Stimulated activated CD8-positive, alpha-beta memory T cell treated with anti-CD3 and anti-CD28 coated beads, Interleukin-4, amount 100 ng/mL, for 24 hours (primary cell): ENCODE measurements around the gene C19orf85.
"Not testable (repeated sequence)": the region's sequence is repeated elsewhere in the genome, so short reads cannot be mapped to it uniquely, and the experiment has no call there.

Experiments
- DNase-seq: peaks from one replicate; pipeline ENCODE4 v3.0.0-alpha.2; 2020; ENCODE audit warnings: low read depth

C19orf85 gene

DNA sequence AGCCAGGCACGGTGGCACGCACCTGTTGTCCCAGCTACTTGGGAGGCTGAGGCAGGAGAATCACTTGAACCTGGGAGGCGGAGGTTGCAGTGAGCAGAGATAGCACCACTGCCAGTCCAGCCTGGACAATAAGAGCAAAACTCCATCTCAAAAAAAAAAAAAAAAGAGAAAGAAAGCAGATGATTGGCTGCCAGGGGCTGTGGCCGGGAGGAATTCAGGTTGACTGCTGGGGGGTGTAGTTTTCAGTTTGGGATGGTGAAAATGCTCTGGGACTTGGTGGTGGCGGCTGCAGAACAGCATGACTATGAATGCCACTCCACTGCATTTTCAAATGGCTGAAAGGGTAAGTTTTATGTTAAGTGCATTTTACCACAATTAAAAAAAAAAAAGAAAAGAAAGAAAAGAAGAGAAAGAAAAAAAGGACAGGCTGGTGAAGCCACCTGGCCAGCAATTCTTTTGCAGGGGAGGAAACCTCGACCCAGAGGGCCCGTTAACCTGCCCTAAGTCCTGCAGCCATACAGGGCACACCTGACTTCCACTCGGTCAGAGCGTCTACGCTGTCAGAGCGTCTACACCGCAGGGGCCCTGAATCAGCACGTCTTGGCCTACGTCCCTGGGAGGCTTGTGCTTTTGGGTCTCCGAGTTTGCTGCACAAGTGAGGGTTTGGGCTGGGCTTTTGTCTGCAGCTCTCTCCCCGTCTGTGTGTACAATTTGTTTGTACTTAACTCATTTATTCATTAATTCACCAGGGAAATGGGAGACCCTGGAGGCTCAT is 6.7 kb downstream of the C19orf85 start:
- DNase-seq: no peak

DNA sequence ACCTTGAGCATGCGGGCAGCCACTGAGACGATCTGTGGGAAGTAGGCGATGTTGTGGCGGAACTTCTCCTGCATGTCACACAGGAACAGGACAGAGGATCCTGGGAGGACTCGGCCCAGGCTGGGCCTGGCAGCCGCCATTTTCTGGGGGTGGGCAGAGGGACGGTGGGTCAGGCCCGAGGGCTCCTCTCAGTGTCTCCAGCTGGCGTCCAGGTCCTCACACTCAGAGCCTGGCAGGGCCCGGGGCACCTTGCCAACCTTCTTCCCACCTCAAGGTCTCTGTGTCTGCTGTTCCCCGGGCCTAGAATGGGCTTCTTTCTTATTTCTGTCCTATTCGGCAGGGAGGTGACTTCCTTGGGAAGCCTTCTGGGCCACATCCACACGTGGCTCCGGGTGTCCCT is 8.2 kb downstream of the C19orf85 start:
- no peak for DNase-seq

DNA sequence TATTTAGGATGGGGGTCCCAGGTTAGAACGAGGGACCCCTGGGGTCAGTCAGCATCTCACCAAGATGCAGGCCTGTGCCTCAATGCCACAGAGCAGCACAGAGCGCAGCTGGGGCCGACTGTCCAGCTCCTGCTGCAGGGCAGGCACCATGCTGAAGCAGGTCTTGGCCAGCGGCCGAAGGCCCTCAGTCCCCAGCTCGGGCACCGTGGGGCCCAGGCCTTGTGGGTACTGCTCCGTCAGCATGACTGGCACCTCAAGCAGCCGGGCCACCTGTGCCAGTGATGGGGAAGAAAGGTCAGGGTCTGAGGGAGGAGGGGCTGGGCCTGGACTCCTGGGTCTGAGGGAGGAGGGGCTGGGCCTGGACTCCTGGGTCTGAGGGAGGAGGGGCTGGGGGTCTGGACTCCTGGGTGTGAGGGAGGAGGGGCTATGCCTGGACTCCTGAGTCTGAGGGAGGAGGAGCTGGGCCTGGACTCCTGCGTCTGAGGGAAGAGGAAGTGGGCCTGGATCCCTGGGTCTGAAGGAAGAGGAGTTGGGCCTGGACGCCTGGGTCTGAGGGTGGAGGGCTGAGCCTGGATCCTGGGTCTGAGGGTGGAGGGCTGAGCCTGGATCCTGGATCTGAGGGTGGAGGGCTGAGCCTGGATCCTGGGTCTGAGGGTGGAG is 8.8 kb downstream of the C19orf85 start:
- DNase-seq: no peak

DNA sequence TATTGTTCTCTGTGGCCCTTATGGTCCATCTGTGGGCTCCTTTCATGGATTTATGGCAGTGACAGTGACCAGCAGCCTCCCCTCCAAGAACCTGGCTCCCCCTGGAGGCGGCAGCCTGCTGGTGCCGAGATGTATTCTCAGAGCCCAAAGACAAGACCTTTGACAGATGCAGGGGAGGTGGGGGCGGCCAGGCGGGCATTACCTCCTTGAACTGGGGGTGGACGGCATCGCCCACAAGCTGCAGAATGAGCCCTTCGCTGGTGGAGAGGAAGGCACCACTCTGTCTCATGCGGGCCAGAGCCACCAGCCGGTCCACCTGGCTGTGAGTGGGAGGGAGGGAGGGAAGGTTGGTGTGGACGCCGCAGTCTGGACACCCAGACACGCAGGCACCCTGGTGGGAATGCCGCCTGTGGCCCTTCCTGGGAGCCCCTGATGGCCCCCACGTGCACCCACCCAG is 9.7 kb downstream of the C19orf85 start:
- no peak for DNase-seq

DNA sequence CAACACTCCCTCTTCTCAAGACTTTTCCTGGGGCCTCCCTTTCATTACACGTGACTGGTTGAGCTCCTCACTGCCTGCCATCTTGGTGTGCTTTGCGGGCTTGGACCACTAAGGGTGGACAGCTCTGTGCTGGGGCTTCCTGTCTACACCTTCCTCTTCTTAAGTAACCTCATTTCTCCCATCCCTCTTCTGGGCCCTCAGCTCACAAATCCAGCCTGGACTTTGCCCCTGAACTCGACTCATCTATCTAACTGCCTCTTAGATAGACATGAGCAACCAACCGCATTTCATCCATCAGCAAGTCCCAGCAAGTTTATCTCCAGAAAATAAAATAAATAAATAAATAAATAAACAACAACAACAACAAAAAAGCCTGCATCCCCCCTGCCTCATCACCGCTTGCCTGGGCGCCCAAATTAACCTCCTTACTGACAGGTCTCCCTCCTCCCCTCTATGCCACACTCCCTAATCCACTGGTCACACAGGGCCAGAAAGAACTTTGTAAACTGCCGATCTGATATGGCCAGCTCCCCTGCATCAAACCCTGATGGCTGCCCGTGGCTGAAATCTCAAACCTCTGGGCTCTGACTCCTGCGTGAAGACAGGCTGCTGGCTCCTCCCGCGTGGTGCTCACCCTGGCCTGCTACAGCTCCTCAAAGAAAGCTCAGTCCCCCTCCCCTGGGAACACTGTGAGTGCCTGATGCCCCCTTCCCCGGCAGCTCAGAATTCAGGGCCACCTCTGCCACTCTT is 10.9 kb downstream of the C19orf85 start:
- DNase-seq: no peak

DNA sequence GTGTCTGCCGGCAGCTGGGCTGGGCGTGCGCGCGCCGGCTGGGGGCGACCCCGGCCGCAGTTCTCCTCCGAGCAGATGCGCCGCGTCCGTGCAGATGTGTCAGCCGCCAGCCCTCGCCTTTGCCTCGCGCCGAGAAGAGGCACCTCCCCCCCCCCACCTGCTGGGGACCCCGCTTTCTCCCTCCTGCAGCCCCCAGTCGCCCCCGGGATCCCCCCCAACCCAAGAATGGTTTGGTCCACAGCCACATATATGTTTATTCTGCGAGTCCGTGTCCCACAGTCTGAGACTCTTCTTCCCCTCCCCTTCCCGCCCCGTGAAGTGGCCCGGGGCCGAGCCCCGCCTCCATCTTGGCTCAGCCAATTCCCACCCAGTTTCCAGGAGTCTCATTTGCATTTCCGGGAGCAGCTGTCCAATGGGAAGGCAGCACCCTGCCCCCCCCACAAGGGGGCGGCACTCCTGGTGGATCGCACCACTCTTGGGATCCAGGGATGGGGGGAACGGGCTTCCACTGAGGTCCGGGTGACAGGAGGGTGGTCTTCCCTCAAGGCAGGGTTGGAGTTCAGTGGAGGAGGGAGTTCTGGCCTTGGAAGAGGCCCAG is 11.7 kb downstream of the C19orf85 start:
- peak; percentile 24 for DNase-seq

DNA sequence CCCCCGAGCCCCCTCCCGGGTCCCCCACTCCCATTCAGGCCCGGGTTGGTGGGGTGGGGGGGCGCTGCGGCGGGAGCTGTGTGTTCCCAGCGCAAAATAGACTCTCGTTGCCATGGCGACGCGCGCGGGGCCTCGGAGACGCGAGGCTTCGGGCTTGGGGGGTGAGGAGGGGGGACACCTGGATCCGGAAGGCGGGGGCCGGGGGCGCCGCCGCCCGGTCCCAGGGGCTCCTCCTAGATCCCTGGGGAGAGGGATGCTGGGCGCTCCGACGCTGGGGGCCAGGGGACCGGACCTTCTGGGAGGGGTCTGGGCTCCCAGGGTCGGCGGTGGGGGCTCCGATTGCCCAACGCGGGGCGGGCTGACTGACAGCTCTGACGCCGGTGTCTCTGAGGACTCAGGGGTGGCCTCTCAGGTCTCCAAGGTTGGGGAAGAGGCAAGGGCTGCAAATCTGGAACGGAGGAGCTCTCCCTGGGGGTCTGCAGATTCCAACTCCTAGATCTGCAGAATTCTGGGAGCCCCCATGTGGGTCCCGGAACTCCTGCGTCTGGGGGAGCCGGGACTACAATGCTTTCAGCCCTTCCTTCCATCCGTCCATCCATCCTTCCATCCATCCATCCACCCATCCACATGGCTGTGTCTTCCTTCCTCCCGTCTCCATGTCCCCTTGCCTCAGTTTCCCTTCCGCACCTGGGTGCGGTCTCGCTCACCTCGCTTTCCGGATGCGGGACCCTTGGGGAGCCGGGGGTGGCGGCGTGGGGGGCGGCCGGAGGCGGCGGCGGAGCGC is 12.4 kb downstream of the C19orf85 start:
- DNase-seq: no peak

DNA sequence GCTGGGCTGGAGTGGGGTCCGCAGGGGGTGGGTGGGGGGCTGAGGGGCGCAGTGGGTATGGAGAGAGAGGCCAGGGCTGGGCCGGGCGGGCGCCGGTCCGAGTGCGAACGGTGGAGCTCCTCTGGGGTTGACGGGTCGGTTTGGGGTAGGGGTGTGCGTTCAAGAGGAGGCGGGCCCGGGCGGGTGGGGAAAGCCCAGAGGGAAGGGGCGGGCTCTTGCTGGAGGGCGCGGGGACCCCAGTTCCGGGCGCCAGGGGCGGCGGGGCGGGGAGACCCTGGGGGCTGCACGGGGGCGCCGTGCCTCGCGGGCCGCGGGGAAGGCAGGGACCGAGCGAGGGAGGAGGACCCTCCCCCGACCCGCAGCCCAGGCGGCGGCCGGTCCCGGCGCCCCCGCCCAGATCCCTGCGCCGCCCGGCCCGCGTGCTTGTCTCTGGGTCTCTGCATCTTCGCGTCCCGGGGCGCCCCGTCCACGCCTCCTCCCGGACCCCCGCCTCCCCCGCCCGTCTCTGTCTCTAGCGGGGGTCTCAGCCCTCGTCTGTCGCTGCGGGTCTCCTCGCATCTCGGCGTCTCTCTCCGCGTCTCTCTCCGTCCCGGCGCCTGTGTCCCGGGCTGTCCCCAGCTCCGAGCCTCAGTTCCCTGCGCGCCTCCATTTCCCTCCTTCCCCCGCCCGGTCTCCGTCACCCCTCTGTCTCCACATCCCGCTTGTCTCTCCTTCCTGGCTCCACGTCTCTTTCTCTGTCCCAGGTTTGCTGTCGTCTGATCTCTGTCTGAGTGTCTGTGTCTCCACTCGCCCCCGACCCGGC is 13.2 kb downstream of the C19orf85 start:
- no peak for DNase-seq

DNA sequence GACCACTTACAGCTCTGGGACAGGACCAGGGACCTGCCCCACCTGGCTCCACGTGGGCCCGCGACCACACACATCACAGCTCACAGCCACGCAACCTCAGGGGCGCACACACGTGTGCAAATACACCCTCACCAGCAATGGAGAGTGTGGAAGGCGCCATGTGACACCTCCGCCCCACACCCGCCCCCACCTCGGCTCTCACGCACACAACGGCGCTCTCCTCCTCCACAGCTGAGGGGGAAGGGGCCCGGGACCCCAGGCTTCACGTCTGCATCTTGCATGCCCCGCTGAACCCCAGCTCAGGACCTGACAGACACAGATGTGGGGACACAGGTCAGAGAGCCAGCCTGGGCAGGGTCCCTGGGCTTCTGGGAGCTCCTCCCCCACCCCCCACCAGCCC is 15.1 kb downstream of the C19orf85 start:
- DNase-seq: no peak

DNA sequence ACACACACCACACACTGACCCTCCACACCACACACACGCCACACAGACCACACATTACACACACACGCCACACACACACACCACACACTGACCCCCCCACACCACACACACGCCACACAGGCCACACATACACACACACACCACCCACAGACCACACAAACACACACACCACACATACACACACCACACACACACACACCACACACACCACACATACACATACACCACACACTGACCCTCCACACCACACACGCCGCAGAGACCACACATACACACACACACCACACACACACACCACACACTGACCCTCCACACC is 16.4 kb downstream of the C19orf85 start:
- DNase-seq: not testable (repeated sequence)

DNA sequence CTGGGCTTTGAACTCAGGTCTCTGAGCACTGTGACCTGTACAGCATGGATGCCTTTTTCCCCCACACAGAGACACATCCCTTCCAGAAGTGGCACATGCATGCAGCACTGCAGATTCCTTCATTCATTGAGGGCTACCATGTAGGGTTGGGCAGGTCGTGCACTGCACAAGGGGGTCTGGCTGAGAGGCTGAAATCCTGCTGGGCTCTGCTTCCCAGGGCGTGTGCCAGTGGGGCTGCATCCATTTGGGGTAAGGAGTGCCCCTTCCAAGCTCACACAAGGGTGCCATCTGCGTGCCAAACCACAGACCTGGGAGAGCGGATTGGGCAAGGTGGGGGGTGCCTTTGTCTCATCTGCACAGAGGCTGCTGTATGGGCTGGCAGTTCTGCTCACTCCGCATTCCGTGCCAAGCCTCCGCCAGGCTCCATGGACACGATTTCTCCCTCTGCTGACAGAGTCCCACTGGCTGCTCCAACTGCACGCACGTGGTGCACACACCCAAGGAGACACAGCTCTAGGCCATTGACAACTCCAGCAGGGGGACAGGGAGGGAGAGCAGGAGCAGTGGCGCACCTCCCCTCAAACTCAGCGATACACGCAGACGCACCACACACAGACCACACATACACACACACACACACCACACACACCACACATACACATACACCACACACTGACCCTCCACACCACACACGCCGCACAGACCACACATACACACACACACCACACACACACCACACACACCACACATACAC is 17.0 kb downstream of the C19orf85 start:
- DNase-seq: no peak

DNA sequence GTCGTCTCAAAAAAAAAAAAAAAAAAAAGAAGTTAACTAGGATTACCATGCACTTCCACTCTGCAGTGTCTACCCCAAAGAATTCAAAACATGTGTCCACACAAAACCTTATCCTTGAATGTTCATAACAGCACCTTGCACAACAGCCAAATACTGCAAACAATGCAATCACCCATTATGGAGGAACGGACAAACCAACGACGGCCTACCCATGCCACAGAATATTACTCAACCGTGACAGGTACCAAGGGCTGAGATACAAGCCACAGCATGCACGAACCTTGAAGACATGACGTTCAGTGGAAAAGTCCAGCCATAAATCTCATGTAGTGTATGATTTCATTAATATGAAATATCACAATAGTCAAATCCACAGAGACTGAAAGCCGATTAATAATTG is 18.5 kb downstream of the C19orf85 start:
- DNase-seq: no peak

DNA sequence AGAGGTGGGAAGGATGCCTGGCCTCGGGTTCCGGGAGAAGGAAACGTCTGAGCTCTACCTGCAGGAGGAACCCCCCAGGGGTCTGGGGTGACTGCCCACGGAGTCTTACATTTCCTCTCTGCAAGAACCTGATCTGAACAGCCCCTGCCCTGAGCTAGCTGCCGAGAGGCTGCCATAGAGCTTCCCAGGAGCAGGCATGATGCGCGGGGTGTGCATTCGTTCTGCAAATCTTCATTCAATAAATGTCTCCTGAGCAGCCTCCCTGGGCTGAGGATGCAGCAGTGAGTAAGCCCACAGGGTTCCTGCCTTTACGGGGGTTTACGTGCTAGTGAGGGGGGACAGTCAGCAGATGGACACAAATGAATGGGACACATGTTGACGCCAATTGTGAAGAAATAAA is 19.9 kb downstream of the C19orf85 start:
- no peak for DNase-seq

DNA sequence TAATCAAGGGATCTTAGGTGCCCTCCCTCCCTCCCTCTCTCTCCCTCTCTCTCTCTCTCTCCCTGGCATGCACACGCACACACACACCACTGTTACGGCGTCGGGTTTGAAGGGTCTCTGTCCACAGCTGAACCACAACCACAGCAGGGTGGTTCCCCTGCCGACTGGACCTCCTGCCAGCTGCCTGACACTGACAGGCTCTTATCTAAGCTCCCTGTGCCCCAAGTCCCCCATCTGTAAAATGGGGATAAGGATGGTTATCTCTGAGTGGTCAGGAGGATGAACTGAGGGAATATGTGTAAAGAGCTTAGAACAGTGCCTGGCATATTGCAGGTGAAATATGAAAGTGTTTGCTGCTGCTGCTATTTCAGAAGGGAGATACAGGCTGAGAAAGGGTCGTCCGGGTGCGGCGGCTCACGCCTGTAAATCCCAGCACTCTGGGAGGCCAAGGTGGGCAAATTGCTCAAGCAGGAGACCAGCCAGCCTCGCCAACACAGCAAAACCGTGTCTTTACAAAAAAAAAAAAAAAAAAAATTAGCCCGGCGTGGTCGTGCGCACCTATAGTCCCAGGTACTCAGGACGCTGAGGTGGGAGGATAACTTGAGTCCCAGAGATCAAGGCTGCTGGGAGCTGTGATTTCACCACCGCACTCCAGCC is 20.6 kb downstream of the C19orf85 start:
- no peak for DNase-seq

DNA sequence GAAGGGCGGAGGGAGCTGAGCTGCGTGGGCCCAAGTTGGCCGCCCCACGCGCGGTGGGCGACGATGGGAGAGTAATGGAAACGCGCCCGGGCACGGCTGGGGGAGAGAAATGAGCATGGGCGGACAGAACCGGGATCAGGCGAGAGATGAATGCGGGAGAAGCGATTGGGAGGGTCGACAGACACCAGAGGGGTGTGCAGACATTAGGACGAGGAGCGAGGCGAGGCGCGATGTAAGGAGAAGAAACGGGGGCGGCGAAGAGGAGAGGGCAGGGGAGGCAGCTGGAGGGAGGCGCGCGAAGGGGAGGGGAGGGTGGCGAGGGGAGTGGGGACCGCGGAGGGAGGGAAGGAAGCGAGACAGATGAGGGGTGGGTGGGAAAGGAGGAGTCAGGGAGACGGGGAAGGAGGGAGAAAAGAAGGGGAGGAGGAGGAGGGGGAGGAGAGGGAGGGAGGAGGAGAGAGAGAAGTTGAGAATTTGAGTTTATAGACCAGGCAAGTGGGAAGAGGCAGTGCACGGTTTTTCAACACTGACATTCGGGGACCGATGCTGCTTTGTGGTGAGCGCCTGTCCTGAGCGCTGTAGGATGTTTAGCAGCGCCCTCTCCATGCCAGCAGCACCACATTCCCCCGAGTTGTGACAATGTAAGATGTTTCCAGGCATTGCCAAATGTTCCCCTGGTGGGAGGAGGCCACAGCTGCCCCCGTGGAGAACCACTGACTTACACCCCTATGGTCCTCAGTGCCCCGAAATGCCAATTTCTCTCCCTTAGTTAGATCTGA is 21.3 kb downstream of the C19orf85 start, which contains the start of gene SHISA7:
TSS of gene SHISA7 (minus strand) at position 256 of the 779 bp plus-strand sequence. CDS start 437 bp downstream, outside the sequence.
- DNase-seq: no peak

DNA sequence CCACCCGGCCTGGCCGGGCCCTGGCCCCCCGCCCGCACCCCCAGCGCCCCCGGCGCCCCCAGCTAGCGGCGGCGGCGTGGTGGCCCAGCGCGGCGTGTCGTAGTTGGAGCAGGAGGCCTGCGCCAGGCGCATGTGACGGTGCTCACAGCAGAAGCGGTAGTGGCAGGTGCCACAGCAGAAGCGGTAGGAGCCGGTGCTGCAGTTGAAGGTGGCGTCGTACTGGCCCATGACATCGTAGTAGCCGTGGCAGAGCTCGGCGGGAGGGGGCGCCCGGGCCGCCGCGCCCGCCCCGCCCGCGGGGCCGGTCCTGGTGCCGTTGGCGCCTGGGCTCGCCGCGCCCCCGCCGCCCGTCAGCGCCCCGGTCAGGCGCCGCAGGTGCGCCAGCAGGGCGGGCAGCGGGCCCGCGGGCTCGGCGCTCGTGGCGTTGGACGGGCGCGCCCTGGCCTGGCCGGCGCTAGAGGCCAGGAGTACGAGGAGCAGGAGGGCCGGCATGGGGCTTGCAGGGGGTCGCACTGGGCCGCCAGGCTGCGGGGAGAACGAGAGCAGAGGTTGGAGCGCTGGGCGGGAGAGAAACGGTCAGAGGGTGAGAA is 22.1 kb downstream of the C19orf85 start:
- DNase-seq: no peak

DNA sequence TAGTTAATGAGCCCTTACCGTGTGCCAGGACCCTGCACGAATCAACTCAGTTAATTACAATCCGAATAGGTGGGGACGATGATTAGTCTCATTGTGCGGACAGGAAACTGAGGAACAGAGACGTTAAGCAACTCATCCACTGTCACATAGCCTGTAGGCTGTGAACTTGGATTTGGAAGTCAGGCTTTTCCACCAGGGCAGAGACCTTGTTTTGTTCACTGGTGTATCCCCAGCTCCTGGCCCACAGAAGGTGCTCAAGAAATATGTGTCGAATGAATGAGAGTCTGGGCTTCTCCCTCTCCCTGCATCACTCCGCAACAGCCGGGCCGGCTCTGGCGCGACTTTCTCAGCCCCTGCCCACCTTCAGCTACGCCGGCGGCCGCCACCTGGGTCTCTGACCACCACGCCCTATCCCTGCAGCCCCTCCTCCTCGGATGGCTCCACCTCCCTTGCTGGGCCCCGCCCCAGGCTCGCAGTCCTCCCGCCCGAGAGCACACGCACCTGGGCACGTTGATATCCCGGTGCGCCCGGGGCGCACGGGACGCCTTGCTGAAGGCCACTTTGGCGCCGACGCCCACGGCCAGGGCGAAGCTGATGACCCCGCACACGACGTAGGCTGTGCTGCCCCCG is 22.7 kb downstream of the C19orf85 start:
- DNase-seq: no peak

DNA sequence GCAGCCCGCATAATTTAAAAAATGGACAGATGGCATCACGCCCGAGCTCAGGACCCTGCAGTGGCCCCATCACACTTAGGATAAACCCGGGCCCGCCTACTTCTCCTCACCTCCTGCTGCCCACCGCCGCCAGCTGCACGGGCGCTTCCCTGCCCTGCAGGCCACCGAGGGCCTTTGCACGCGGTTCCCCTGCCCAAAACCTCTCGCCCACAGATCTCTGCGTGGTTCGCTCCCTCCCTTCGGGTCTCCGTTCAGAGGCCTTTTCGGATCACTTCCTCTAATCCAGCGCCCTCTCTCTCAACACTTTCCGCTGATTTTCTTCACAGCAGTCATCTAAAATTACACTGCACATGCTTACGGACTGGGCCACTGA is 23.2 kb downstream of the C19orf85 start:
- DNase-seq: no peak
